Cardiac fibroblast (primary cell): Measurements from ENCODE around the gene RGS21.
A peak's percentile ranks its signal among the peaks of the same experiment; 100 is the strongest.

Experiments
- DNase-seq, 2 donors: peaks; one replicate each; pipeline versions ENCODE4 v3.0.0 to v3.0.0-alpha.2; 2010; ENCODE audit warnings: low read depth in 2 of 2
- H3K4me3 ChIP-seq, 2 donors: replicated peaks in 1 of 2; 1 replicate in 1 of 2; 2 replicates in 1 of 2; pipeline ENCODE4 v1.5.1; 2011; ENCODE audit warnings: low read depth in 2 of 2, low read length in 2 of 2, mild to moderate bottlenecking in 2 of 2, moderate library complexity in 1 of 2
- TF ChIP-seq, protein P1 (sequence below): IDR thresholded peaks from one replicate; pipeline ENCODE4 v1.5.1; 2011; ENCODE audit warnings: low read depth, mild to moderate bottlenecking, low read length, inconsistent platforms

RGS21 gene

DNA sequence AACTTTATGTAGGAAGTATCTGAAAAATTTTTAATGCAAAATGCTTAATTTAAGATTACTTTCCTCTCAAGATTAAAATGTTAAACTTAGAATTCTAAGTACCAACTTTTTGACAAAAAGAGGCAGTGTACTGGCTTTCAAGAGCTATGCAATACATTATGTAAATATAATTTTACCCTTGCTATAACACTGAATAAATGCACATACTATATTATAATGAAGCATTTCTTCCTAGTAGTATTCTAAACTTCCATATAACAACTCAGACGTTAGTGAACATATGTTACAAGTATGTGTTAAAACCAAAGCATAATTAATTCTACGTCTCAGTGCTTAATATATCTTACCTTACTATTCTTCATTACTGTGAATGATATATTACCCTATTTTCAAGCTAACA lies 58.5 kb downstream of the RGS21 start:
- TF ChIP-seq, protein P1, sequence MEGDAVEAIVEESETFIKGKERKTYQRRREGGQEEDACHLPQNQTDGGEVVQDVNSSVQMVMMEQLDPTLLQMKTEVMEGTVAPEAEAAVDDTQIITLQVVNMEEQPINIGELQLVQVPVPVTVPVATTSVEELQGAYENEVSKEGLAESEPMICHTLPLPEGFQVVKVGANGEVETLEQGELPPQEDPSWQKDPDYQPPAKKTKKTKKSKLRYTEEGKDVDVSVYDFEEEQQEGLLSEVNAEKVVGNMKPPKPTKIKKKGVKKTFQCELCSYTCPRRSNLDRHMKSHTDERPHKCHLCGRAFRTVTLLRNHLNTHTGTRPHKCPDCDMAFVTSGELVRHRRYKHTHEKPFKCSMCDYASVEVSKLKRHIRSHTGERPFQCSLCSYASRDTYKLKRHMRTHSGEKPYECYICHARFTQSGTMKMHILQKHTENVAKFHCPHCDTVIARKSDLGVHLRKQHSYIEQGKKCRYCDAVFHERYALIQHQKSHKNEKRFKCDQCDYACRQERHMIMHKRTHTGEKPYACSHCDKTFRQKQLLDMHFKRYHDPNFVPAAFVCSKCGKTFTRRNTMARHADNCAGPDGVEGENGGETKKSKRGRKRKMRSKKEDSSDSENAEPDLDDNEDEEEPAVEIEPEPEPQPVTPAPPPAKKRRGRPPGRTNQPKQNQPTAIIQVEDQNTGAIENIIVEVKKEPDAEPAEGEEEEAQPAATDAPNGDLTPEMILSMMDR: no peak
- H3K4me3 ChIP-seq: no peak overlapping the region
- DNase-seq: no peak

DNA sequence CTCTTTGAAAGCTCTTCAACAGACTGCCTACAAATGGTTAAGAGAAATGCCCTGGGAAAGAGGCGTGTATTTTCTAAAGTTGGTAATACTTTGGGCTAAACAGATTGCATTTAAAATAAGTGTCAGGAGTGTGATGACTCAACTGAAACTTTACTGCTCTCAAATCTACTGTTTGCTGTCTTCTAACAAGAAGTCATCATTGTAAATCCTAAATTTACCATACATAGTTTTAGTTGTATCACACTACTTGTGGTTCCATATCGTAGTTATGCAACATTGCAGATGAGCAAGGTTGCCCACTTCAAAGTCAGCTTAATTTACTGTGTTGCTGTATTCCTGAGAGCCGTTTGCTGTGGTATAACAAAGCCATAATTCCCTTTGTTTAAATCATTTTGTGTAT lies 59.6 kb downstream of the RGS21 start:
- DNase-seq: no peak
- no peak overlapping the region for H3K4me3 ChIP-seq
- TF ChIP-seq, protein P1: no peak

DNA sequence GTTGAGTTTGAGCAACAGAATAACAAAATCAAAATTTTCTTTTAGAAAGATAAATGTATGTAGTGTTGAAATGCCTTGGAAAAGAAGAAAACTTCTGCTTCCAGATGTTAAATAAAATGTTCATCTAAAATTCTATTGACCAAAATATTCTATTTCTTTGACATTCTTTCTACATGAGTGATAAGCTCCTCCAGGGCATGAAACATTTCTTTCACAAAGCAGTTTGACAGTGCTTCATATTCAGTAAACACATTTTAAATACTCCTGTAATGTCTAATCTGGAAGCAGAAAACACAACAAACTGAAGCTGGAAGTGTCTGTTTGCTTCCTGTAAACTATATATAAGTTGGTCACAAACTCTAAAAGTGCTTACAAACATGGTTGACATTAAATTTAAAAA lies 61.5 kb downstream of the RGS21 start:
- peak in 1 of 2 donors; percentile 3 for DNase-seq
- TF ChIP-seq, protein P1: no peak
- H3K4me3 ChIP-seq: no peak overlapping the region

DNA sequence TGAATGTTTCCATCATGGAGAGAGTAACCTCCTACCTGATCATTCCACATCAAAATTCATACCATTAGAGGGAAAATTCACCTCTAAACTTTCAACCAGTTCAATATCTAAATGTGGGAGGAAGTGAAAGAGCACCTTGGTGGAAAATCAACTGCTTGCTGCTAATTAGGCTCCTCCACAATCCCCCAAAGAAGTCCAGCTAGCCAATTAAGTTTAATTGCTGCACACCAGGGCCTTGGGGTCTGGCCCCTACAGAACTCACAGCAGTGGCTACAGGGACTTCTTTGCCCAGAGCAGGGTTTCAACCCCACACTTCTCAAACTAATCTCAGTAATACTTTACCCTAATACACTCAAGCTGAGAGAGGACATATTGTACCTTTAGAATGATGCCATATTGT lies 62.1 kb downstream of the RGS21 start:
- TF ChIP-seq, protein P1: no peak
- H3K4me3 ChIP-seq: no peak overlapping the region
- DNase-seq: no peak

DNA sequence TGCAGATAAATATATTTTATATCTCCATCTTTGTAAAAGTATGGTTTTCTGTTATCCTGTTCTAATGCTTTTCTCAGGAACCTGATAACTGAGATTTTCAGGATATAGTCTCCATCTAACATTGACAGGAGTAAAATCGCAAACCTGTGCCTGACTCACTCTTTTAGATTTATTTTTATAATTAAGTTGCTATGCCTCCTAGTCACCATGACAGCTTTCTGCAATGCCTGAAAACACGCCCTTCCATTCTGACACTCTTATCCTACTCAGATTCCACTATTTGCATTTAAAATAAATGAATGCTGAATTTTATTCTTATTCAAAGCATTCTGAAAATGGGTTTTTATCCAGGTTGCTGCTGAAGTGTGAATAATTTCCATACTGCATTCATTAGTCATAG lies 62.8 kb downstream of the RGS21 start:
- no peak for DNase-seq

DNA sequence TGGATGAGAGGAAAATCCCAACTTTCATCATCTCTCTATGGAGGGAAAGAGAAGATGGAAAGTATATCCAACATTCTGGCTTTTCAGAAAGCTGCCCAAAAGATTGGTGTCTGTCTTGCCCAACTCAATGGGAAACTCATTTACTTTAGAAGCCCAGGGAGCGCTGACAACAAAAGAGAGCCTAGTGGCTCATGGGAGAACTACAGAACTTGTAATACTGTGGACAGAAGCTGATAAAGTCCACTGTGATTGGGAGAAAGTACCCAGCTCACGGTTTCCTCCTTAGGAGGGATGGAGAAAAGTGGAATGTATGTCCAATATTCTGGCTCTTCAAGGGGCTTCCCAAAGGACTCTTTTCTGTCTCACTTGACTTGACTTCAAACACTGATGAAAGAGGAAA lies 66.0 kb downstream of the RGS21 start:
- H3K4me3 ChIP-seq: no peak overlapping the region
- no peak for DNase-seq
- TF ChIP-seq, protein P1: no peak

More for the DNA sequence above, 62.8 kb downstream of the RGS21 start:
- TF ChIP-seq, protein P1: no peak
- H3K4me3 ChIP-seq: no peak overlapping the region

DNA sequence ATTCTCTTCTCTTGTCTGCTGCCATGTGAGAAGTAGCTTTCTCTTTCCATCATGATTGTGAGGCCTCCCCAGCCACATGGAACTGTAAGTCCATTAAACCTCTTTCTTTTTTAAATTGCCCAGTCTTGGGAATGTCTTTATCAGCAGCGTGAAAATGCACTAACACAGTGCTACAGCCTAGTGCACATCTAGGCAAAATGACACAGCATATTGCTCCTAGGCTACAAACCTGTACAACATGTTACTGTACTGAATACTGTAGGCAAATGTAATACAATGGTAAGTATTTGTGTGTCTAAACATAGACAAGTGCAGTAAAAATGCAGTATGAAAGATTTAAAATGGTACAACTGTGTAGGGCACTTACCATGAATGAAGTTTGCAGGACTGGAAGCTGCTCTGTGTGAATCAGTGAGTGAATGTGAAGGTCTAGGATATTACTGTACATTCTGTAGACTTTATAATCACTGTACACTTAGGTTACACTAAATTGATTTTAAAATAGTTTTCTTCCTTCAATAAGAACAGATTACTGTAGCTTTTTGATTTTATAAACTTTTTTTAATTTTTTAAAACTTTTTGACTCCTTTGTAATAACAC lies 69.4 kb downstream of the RGS21 start:
- no peak overlapping the region for H3K4me3 ChIP-seq
- TF ChIP-seq, protein P1: no peak
- DNase-seq: no peak
